Amniotic epithelial cell (primary cell): ENCODE data around the gene AHNAK.
"Not testable (repeated sequence)": the region's sequence is repeated elsewhere in the genome, so short reads cannot be mapped to it uniquely, and the experiment has no call there.

Source experiments
- DNase-seq: peaks from one replicate; pipeline ENCODE4 v3.0.0-alpha.2; 2010; ENCODE audit warnings: low read depth

AHNAK gene

GRCh38 chr11:62535802-62536201, 10.8 kb downstream of the AHNAK start:
- DNase-seq, result no peak

- DNase-seq, result no peak
Measured at GRCh38 chr11:62534779-62535545, 11.6 kb downstream of the AHNAK start.

DNA sequence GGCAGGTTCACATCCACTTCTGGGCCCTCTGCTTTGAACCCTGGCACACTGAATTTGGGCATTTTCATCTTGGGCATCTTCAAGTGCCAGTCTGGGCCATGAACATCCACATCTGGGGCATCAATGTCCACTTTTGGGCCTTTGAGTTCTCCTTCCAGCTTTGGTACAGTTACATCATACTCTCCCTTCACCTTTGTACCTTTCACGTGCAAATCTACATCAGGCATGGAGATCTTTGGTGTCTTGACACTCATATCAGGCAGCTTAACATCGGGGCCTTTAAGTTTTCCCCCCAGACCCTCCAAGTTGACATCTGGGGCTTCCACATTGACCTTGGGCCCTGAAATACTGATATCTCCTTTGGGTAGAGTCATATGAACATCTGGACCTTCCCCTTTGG, 14.5 kb downstream of the AHNAK start:
- DNase-seq, result no peak

GRCh38 chr11:62516736-62517371, 29.8 kb downstream of the AHNAK start:
- DNase-seq, result no peak

- no peak for DNase-seq
Measured at GRCh38 chr11:62514151-62514550, 32.5 kb downstream of the AHNAK start.

DNA sequence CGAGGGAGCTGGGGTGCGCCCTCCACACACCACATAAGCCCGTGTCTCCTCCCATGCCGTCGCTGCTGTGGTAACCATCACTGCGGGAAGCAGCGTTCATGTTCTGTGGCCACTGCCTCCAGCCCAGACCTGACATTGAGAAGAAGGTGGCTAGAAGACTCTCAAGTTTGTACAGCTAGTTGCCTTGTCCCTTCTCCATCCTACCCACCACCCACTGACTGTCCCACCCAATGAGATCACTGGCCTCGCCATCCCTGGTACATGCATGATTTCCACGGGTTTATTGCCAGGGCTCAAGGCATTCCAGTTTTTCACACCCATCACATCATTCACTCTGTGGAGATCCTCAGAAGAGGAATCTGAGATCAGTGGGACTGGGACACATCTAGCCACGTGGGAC, 33.0 kb downstream of the AHNAK start:
- no peak for DNase-seq

DNA sequence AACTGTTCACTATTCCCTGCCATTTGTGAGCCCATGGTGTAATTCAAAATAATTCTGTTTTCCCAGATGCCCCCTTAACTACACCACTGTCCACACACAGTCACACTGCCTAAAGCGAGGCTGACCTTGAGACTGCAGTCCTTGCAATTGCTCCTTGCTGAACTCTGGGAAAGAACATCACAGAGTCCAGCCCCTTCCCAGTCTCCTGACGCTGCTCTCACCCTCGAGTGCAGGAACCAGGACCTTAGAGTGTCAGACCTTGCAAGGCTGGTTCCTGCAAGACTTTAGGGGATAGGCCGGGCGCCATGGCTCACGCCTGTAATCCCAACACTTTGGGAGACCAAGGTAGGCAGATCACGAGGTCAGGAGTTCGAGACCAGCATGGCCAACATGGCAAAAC, 33.6 kb downstream of the AHNAK start:
- no peak for DNase-seq

DNA sequence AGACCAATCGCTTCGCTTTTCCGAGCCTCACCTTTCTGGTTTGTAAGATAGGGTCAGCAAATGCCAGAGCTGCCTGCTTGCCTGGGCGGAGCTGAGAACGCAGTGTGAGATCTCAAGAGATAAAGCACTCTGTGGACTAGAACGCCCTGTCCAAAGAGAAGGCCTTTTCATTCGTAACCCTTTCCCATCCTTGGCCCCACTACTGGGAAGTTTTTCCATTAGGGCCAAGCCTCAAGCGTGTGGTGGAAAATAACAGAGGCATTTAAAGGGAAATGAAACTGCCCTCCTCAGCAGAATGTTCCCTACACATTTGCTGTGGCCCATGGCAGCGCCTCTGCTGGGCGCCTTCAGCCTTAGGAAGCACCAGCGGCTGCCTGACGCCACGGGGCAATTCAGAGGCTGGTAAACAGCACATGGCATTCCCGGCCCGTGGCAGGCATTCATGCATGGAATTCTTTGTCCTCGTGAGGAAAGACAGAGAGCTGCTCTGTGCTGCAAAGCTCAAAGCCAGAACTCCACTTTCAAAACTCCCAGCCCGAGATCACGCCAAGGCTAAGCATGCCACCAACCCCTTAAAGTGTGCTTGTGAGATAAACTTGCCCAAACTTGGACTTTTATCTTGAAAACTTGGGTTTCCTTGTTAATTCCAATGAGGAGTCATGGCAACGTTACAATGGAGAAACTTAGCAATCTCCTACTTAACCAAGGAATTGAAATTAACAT, 38.1 kb downstream of the AHNAK start:
- peak; percentile 88 for DNase-seq

- DNase-seq, result no peak
Measured at GRCh38 chr11:62507125-62507422, 39.5 kb downstream of the AHNAK start.

DNA sequence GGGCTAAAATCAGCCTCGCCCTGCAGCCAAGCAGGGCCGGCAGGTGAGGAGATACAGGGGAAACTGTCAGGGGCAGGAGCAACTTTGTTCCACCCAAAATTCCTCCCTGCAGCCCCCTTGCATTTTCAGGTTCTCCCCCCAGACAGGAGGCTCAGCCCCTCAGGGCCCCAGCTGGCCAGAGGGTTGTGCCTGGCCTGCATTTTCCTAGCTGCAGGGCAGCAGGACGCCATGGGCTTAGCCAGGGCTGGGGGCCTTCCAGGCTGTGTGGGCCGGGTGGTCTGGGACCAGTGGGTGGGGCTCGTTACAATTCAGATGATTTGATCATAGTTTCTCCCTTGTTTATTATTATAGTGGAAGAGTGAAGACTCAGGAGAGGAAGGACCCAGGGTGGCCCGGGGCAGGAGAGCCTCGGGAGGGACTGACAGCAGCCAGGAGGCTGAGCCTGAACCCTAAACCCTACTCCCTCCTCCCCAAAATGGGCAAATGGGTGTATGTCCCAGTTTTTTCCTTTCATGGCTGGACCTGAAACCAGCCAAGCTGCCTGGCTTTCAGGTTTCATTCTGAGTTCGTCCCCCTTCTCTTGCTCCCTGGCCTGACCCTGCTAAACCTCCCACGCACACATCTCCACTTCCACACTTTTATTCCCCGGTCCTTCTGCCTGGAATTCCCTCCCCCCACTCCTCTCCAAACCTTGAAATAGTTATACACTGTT, 40.0 kb downstream of the AHNAK start:
- no peak for DNase-seq

DNA sequence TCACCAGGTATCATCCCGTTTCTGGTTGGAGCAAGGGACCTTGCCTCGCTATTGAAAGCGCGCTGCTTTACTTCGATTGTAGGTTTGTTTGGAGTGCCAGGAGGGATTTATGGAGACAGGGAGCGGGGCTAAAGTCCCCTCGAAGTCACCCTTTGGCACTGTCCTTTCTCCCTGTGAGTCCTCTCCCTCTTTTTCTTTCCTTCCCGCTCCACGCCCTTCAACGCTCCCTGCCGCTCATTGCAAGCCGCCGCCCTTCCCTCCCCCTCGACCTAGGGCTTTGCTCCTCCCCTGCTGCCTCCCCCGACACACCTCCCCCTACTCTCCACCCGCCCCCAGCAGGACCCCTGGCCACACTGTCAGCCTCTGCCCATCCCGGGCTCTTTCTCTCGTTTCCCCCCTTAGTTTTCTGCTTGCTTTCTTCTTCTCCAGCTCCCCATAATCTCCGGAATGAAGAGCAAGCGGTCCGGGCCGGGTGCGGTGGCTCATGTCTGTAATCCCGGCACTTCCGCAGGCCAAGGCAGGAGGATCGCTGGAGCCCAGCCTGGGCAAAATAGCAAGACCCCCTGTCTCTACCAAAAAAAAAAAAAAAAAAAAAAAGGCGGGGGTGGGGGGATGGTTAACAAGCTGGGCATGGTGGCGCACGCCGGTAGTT, 41.0 kb downstream of the AHNAK start:
- DNase-seq, result no peak

DNA sequence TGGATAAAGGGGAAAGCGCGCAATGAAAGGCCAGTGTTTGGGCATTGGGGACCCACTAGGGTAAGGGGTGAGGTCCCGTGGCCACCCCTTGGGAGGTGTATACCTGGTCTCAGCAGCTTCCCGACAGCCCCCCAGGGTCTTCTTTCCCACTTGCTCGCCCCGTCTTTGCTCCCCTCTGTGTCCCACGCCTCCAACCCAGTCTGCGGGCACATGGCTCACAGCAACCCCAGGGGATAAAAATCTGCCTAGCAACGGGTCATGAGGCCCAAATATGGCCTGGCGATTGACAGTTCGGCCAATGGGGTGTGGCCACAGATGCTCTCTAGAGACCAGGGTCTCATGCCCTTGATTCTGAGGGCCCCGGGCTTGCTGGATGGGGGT, 41.6 kb downstream of the AHNAK start:
- no peak for DNase-seq

- DNase-seq, result no peak
Measured at GRCh38 chr11:62504158-62504973, 42.2 kb downstream of the AHNAK start.

- DNase-seq, result no peak
Measured at GRCh38 chr11:62502030-62502730, 44.4 kb downstream of the AHNAK start.

GRCh38 chr11:62501432-62501891, 45.1 kb downstream of the AHNAK start:
- no peak for DNase-seq

- DNase-seq, result no peak
Measured at GRCh38 chr11:62500650-62501030, 46.0 kb downstream of the AHNAK start.

- DNase-seq, result no peak
Measured at GRCh38 chr11:62499944-62500649, 46.5 kb downstream of the AHNAK start.

- not testable (repeated sequence) for DNase-seq
Measured at GRCh38 chr11:62499311-62499943, 47.2 kb downstream of the AHNAK start.

DNA sequence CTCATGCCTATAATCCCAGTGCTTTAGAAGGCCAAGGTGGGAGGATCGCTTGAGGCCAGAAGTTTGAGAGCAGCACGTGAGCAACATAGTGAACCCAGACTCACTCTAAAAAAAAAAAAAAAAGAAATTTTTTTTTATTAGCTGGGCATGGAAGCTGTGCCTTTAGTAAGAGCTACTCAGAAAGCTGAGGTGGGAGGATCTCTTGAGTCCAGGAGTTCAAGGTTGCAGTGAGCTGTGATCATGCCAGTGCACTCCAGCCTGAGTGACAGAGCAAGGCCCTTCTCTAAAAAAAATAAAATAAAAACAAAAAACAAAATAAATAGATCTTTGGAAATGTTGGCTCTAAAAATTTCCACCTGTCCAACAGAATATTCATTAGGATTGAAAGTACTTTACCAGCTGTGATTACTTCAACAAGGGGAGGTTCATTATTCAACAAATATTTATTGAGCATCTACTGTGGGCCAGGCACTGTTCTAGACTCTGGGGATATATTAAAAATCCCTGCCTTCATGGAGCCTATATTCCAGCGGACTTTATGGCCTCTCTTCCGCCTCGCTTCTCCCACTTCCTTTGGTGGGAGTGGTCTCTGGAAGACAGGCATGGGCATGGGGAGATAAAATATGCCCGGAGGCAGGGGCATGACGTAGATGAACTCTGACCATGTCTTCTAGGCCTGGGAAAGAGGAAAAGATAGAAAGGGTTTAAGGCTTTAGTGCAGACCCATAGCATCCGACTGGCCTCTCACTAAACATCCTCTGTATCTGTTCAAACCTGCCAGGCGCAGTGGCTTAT, 47.9 kb downstream of the AHNAK start:
- DNase-seq, result no peak
